H9 (cell line): Measurements from ENCODE around the gene ANO9. TPM values are rescaled to one million over a fixed set of nuclear protein-coding genes. Genes with fewer than 3 reads are reported as not detected.

ENCODE experiments used
- DNase-seq: peaks from one replicate; pipeline ENCODE4 v3.0.0-alpha.2; 2017
- H2AFZ ChIP-seq: one replicate; pipeline ENCODE4 v1.6.1; 2013; ENCODE audit warnings: mild to moderate bottlenecking, low read length, control low read depth, moderate library complexity
- H2AK5ac ChIP-seq: 2 replicates; pipeline ENCODE4 v1.6.1; 2013; ENCODE audit warnings: low read length, control low read depth, mixed read lengths; ENCODE audit not compliant: insufficient read length
- H2BK120ac ChIP-seq: one replicate; pipeline ENCODE4 v1.6.1; 2013; ENCODE audit warnings: low read depth, mild to moderate bottlenecking, low read length, control low read depth, inconsistent platforms; ENCODE audit not compliant: poor library complexity, severe bottlenecking
- H2BK12ac ChIP-seq: 2 replicates; pipeline ENCODE4 v1.6.1; 2013; ENCODE audit warnings: low read length, control low read depth, mixed read lengths, low read depth; ENCODE audit not compliant: insufficient read length
- H2BK15ac ChIP-seq: 2 replicates; pipeline ENCODE4 v1.6.1; 2013; ENCODE audit warnings: low read depth, low read length, control low read depth
- H2BK20ac ChIP-seq: one replicate; pipeline ENCODE4 v1.6.1; 2013; ENCODE audit warnings: low read depth, mild to moderate bottlenecking, low read length, control low read depth, inconsistent platforms; ENCODE audit not compliant: poor library complexity, severe bottlenecking
- H2BK5ac ChIP-seq: 2 replicates; pipeline ENCODE4 v1.6.1; 2013; ENCODE audit warnings: low read length, control low read depth, mixed read lengths; ENCODE audit not compliant: insufficient read length
- H3K14ac ChIP-seq: 2 replicates; pipeline ENCODE4 v1.6.1; 2013; ENCODE audit warnings: low read length, control low read depth; ENCODE audit not compliant: insufficient read depth
- H3K18ac ChIP-seq: 2 replicates; pipeline ENCODE4 v1.6.1; 2013; ENCODE audit warnings: low read depth, mild to moderate bottlenecking, mixed read lengths, low read length, control low read depth; ENCODE audit not compliant: insufficient read length
- H3K23ac ChIP-seq: 2 replicates; pipeline ENCODE4 v1.6.1; 2013; ENCODE audit warnings: low read length, control low read depth, mixed read lengths, low read depth; ENCODE audit not compliant: insufficient read length
- H3K23me2 ChIP-seq: 2 replicates; pipeline ENCODE4 v1.6.1; 2013; ENCODE audit warnings: low read depth, mild to moderate bottlenecking, mixed read lengths, low read length, control low read depth; ENCODE audit not compliant: insufficient read length, poor library complexity, severe bottlenecking
- H3K27ac ChIP-seq: 2 replicates; pipeline ENCODE4 v1.5.1; 2013; ENCODE audit warnings: low read length, control low read depth, mixed read lengths, low read depth; ENCODE audit not compliant: insufficient read length
- H3K27me3 ChIP-seq: 2 replicates; pipeline ENCODE4 v1.6.1; 2013; ENCODE audit warnings: low read length, control low read depth, inconsistent platforms; ENCODE audit not compliant: insufficient read depth
- H3K4ac ChIP-seq: 2 replicates; pipeline ENCODE4 v1.6.1; 2013; ENCODE audit warnings: low read depth, mild to moderate bottlenecking, control low read depth, inconsistent platforms, low read length, moderate library complexity
- H3K4me1 ChIP-seq: 2 replicates; pipeline ENCODE4 v1.6.1; 2013; ENCODE audit warnings: low read length, control low read depth, inconsistent platforms; ENCODE audit not compliant: insufficient read depth
- H3K4me2 ChIP-seq: 2 replicates; pipeline ENCODE4 v1.6.1; 2013; ENCODE audit warnings: low read length, control low read depth, mixed read lengths; ENCODE audit not compliant: insufficient read length, insufficient read depth
- H3K56ac ChIP-seq: 2 replicates; pipeline ENCODE4 v1.6.1; 2013; ENCODE audit warnings: low read depth, mild to moderate bottlenecking, mixed read lengths, low read length, control low read depth; ENCODE audit not compliant: insufficient read length
- H3K79me1 ChIP-seq: 2 replicates; pipeline ENCODE4 v1.6.1; 2013; ENCODE audit warnings: low read depth, mild to moderate bottlenecking, moderate library complexity, low read length, control low read depth, inconsistent platforms; ENCODE audit not compliant: insufficient read depth, poor library complexity, severe bottlenecking
- H3K79me2 ChIP-seq: 2 replicates; pipeline ENCODE4 v1.6.1; 2013; ENCODE audit warnings: low read length, control low read depth, inconsistent platforms; ENCODE audit not compliant: insufficient read depth
- H3K9ac ChIP-seq: 2 replicates; pipeline ENCODE4 v1.6.1; 2013; ENCODE audit warnings: low read length, control low read depth, mixed read lengths; ENCODE audit not compliant: insufficient read length; ENCODE audit errors: extremely low read depth
- H3K9me3 ChIP-seq: one replicate; pipeline ENCODE4 v1.6.1; 2013; ENCODE audit warnings: low read depth, low read length, inconsistent platforms; ENCODE audit not compliant: control insufficient read depth
- H3T11ph ChIP-seq: one replicate; pipeline ENCODE4 v1.6.1; 2013; ENCODE audit warnings: mild to moderate bottlenecking, low read length, control low read depth, inconsistent platforms
- H4K20me1 ChIP-seq: one replicate; pipeline ENCODE4 v1.6.1; 2013; ENCODE audit not compliant: control insufficient read depth, insufficient read length, insufficient read depth
- H4K5ac ChIP-seq: 2 replicates; pipeline ENCODE4 v1.6.1; 2013; ENCODE audit warnings: low read depth, mild to moderate bottlenecking, mixed read lengths, low read length, control low read depth; ENCODE audit not compliant: insufficient read length
- H4K8ac ChIP-seq: replicated peaks from 2 replicates; pipeline ENCODE4 v1.6.1; 2013; ENCODE audit warnings: low read length, control low read depth, mixed read lengths, low read depth; ENCODE audit not compliant: insufficient read length
- H4K91ac ChIP-seq: 2 replicates; pipeline ENCODE4 v1.6.1; 2013; ENCODE audit warnings: low read depth, mild to moderate bottlenecking, moderate library complexity, mixed read lengths, low read length, control low read depth; ENCODE audit not compliant: insufficient read length
- H3K27ac Mint-ChIP-seq, 3 experiments: 2 replicates in 2 of 3; 3 replicates in 1 of 3; pipeline ENCODE4 v1.8.0; 2020 to 2021; ENCODE audit warnings: mixed read lengths in 3 of 3, mild to moderate bottlenecking in 1 of 3, moderate library complexity in 1 of 3
- H3K27me3 Mint-ChIP-seq: 2 replicates; pipeline ENCODE4 v1.8.0; 2021; ENCODE audit warnings: low read depth, mild to moderate bottlenecking, moderate library complexity, mixed read lengths
- H3K36me3 Mint-ChIP-seq, 3 experiments: 2 replicates in 2 of 3; 3 replicates in 1 of 3; pipeline ENCODE4 v1.8.0; 2020 to 2021; ENCODE audit warnings: low read depth in 3 of 3, mixed read lengths in 3 of 3; ENCODE audit not compliant: insufficient read depth in 1 of 3
- H3K4me1 Mint-ChIP-seq, 2 experiments: 2 replicates each; pipeline ENCODE4 v1.8.0; 2020; ENCODE audit warnings: mixed read lengths in 2 of 2
- H3K4me3 Mint-ChIP-seq, 2 experiments: 2 replicates in 1 of 2; 3 replicates in 1 of 2; pipeline ENCODE4 v1.8.0; 2020 to 2021; ENCODE audit warnings: mild to moderate bottlenecking in 2 of 2, mixed read lengths in 2 of 2, moderate library complexity in 1 of 2
- H3K9me3 Mint-ChIP-seq, 2 experiments: 2 replicates in 1 of 2; 3 replicates in 1 of 2; pipeline ENCODE4 v1.8.0; 2020; ENCODE audit warnings: mild to moderate bottlenecking in 2 of 2, mixed read lengths in 2 of 2, moderate library complexity in 1 of 2
- CTCF ChIP-seq: fragments of 200-600 bp; sonication (generic); conservative IDR thresholded peaks from 3 replicates; pipeline ENCODE4 v1.8.0; 2021; ENCODE audit warnings: antibody characterized with exemption, mild to moderate bottlenecking
- WGBS: extraction: QIAGEN DNeasy Blood & Tissue Kit; methylation state at CpG from one replicate; pipeline ENCODE4 v1.1.7; 2013; ENCODE audit warnings: missing lambda C conversion rate, low lambda C conversion rate, mixed read lengths; ENCODE audit not compliant: insufficient read length; ENCODE audit errors: extremely low coverage; 5-methylcytosine and 5-hydroxymethylcytosine counted together
- total RNA-seq: library from RNA; stranded (reverse); gene quantifications from 2 replicates; pipeline ENCODE4 v1.2.1, GENCODE V29; 2021

Gene ANO9
- total RNA-seq, 1 experiment from 2014 or later = 13.1 TPM

GRCh38 chr11:384511-384910 lies 57.3 kb downstream of the ANO9 start:
- H2BK12ac ChIP-seq = no peak overlapping the region

More at GRCh38 chr11:384511-384910, 57.3 kb downstream of the ANO9 start:
- Mint-ChIP-seq H3K36me3 (peaks cover 12 to 22% (median 15%) of the 10 kb centered on the region in 3 experiments), H3K27ac (no peak overlapping the region), H3K4me1 (peaks cover 0 to 3% of the 10 kb centered on the region in 2 experiments; a peak in 1 of 4 replicates), H3K27me3 (peaks cover 14% of the 10 kb centered on the region), H3K9me3 (peaks cover 9% of the 10 kb centered on the region in 2 experiments), H3K4me3 (no peak overlapping the region)
- Histone ChIP-seq H3K56ac (no peak overlapping the region), H3K27me3 (no peaks in the 10 kb centered on the region; the same call in 1 of the 2 replicates), H3K9ac (no peak overlapping the region), H2BK20ac (no peak overlapping the region), H3T11ph (no peak overlapping the region), H3K4ac (no peak overlapping the region), H3K23ac (no peak overlapping the region), H2BK5ac (no peak overlapping the region), H3K27ac (no peak overlapping the region), H3K23me2 (no peaks in the 10 kb centered on the region), H3K18ac (no peak overlapping the region), H4K8ac (no peak overlapping the region), H3K4me1 (no peaks in the 10 kb centered on the region), H2BK15ac (no peak overlapping the region), H2AK5ac (no peak overlapping the region), H4K91ac (no peak overlapping the region), H3K9me3 (peaks cover 13% of the 10 kb centered on the region), H3K4me2 (no peak overlapping the region), H3K79me2 (no peaks in the 10 kb centered on the region), H4K20me1 (no peaks in the 10 kb centered on the region), H4K5ac (no peak overlapping the region), H2AFZ (no peak overlapping the region), H3K14ac (no peak overlapping the region), H2BK120ac (no peak overlapping the region), H3K79me1 (no peaks in the 10 kb centered on the region)
- TF ChIP-seq CTCF = no peak
- DNase-seq = no peak
- no CpG with 5 or more reads among the region's 16 CpGs for WGBS
